Motor neuron (in vitro differentiated cells): Measurements from ENCODE around the gene WDR20. TPM values are rescaled to one million over a fixed set of nuclear protein-coding genes. Genes with fewer than 3 reads are reported as not detected.
"Not testable (repeated sequence)": the region's sequence is repeated elsewhere in the genome, so short reads cannot be mapped to it uniquely, and the experiment has no call there.

ENCODE experiments used
- ATAC-seq, 8 experiments: fragments of 200-7000 bp; cut with Tn5 transposase; replicated peaks in 6 of 8; 2 replicates each; pipeline ENCODE4 v1.8.0; 2021; ENCODE audit warnings: mild to moderate bottlenecking in 8 of 8, moderate library complexity in 8 of 8
- H3K27ac ChIP-seq, 2 donors: fragments of 250-450 bp; sonication (Bioruptor Pico); 2 replicates each; pipeline ENCODE4 v1.9.0; 2021; ENCODE audit warnings: antibody characterized with exemption in 2 of 2, mild to moderate bottlenecking in 2 of 2, moderate library complexity in 1 of 2
- H3K4me1 ChIP-seq, 2 donors: fragments of 250-450 bp; sonication (Bioruptor Pico); replicated peaks in 1 of 2; 2 replicates each; pipeline ENCODE4 v1.6.1; 2021; ENCODE audit warnings: antibody characterized with exemption in 2 of 2, mild to moderate bottlenecking in 2 of 2, moderate library complexity in 1 of 2
- H3K4me3 ChIP-seq, 5 donors: fragments of 250-450 bp; sonication (Bioruptor Pico); 2 replicates each; pipeline ENCODE4 v1.9.0; 2021; ENCODE audit warnings: antibody characterized with exemption in 5 of 5, mild to moderate bottlenecking in 5 of 5, moderate library complexity in 4 of 5
- WGBS, 10 experiments: fragments of 450-650 bp; shearing (Covaris generic); methylation state at CpG; one replicate each; pipeline ENCODE4 v1.0.0; 2022; 5-methylcytosine and 5-hydroxymethylcytosine counted together
- in situ Hi-C, 9 experiments: fragments of 400-800 bp; cut with MboI; loops; one replicate each; pipeline ENCODE4 v1.15.0; 2021; ENCODE audit warnings: low sequenced_read_pairs in 9 of 9, low pct_unique_long_range_greater_than_20kb in 2 of 9; ENCODE audit not compliant: unreplicated experiment in 9 of 9
- total RNA-seq, 8 experiments: library from RNA; unstranded; fragments of 300-600 nt; gene quantifications; 2 replicates each; pipeline versions ENCODE4 v1.2.3 to v1.2.4, GENCODE V29; 2022

The WDR20 gene
- total RNA-seq, 8 experiments from 2014 or later = 15.6 to 32.3 (median 24.8) TPM

GRCh38 chr14:102138961-102139285 lies 774 bp upstream of the WDR20 start:
- Histone ChIP-seq H3K4me1 (peaks cover 8 to 17% of the 10 kb centered on the region in 2 donors), H3K4me3 (peak overlapping the region; percentile 73 to 99 (median 93)), H3K27ac (no peak overlapping the region)
- ATAC-seq = no peak
- 0 to 21% (median 4%) methylated on average over 3 to 13 of the region's 14 CpGs; no CpG with 5 or more reads in 2 of the 10 experiments for WGBS, 10 experiments
- in situ Hi-C loops = no loop called here

GRCh38 chr14:102140027-102140749 lies 491 bp downstream of the WDR20 start:
- Histone ChIP-seq H3K27ac (peak overlapping the region; percentile 86 to 88), H3K4me1 (peaks cover 8 to 17% of the 10 kb centered on the region in 2 donors), H3K4me3 (peak overlapping the region; percentile 73 to 99 (median 93))
- ATAC-seq = peak; percentile 38 to 50 (median 42)
- 0 to 4% methylated on average over 4 to 9 of the region's 48 CpGs; no CpG with 5 or more reads in 8 of the 10 experiments for WGBS, 10 experiments
- in situ Hi-C loops = no loop called here

GRCh38 chr14:102140750-102141145 lies 1.1 kb downstream of the WDR20 start:
- WGBS, 10 experiments = 0 to 16% (median 0%) methylated on average over 1 to 9 of the region's 9 CpGs; no CpG with 5 or more reads in 1 of the 10 experiments
- Histone ChIP-seq H3K4me3 (peak overlapping the region; percentile 73 to 99 (median 93)), H3K4me1 (peaks cover 8 to 17% of the 10 kb centered on the region in 2 donors), H3K27ac (peak overlapping the region; percentile 86 to 88)
- in situ Hi-C loops = no loop called here
- peak in 4 of 8 experiments; percentile 0 to 3 (median 2) for ATAC-seq

DNA sequence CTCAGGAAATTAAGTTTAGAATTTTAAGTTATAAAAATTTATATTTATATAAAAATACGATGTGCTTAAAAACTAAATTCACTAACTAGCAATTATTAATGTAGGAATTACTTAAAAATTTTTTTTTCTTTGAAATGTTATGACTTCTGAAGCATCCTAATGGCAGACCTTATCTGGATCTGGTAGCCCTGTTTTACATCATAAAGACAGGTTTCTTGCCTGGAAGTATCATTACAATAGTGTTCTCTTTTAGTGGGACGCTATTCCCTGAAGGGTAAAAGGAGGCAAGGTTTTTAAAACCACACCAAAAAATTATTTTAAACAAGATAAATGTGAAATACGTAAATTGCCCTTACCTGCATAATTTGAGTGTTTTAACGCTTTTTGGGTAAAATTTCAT lies 2.1 kb downstream of the WDR20 start:
- H3K27ac ChIP-seq = no peak overlapping the region
- WGBS, 10 experiments = 10 to 93% (median 60%) methylated on average over 2 to 4 of the region's 4 CpGs
- in situ Hi-C loops = no loop called here
- peaks cover 8 to 17% of the 10 kb centered on the region in 2 donors for H3K4me1 ChIP-seq
- no peak for ATAC-seq
- H3K4me3 ChIP-seq = peak overlapping the region in 1 of 5 donors; percentile 99

DNA sequence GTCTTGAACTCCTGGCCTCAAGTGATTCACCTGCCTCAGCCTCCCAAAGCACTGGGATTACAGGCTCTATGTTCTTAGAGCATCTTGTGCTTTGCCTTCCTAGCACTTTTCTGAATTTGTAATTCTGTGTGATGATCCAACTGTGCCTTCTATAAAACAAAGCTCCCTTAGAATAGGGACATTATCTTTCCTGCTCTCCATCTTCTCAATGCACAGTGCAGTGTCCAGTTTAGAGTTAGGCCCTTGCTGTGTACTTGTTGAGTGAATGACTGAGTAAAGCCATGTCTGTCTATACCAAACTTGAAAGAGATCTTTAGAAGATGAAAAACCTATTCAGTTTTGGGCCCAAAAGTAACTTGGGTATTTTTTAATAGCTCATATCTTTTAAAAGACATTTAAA lies 5.2 kb downstream of the WDR20 start:
- Histone ChIP-seq H3K4me1 (peaks cover 8 to 12% of the 10 kb centered on the region in 2 donors), H3K4me3 (no peak overlapping the region), H3K27ac (no peak overlapping the region)
- in situ Hi-C loops = no loop called here
- ATAC-seq = no peak

DNA sequence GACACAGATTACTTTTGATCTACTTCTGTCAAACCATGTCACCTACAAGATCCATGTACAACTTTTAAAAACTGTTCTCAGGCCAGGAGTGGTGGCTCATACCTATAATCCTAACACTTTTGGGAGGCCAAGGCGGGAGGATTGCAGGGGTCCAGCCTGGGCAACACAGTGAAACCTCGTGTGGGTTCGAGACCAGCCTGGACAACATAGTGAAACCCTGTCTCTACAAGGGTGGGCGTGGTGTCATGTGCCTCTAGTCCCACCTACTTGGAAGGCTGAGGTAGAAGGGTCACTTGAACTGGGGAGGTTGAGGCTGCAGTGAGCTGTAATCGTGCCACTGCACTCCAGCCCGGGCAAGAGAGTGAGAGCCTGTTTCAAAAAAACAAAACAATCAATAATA lies 5.7 kb downstream of the WDR20 start:
- ATAC-seq = no peak
- Histone ChIP-seq H3K27ac (no peak overlapping the region), H3K4me1 (peaks cover 8 to 12% of the 10 kb centered on the region in 2 donors), H3K4me3 (no peak overlapping the region)
- in situ Hi-C loops = no loop called here
- WGBS, 10 experiments = 79 to 100% (median 93%) methylated on average over 2 to 6 of the region's 6 CpGs; no CpG with 5 or more reads in 2 of the 10 experiments

GRCh38 chr14:102146423-102146822 lies 6.7 kb downstream of the WDR20 start:
- H3K4me1 ChIP-seq = peaks cover 1 to 6% of the 10 kb centered on the region in 2 donors
- no peak for ATAC-seq
- 70 to 100% (median 84%) methylated on average over 1 to 2 of the region's 2 CpGs; no CpG with 5 or more reads in 4 of the 10 experiments for WGBS, 10 experiments
- in situ Hi-C loops = no loop called here
- H3K4me3 ChIP-seq = no peak overlapping the region
- H3K27ac ChIP-seq = no peak overlapping the region

GRCh38 chr14:102150083-102150482 lies 10.4 kb downstream of the WDR20 start:
- H3K4me1 ChIP-seq = no peaks in the 10 kb centered on the region
- no peak for ATAC-seq
- WGBS, 10 experiments = 94 to 100% (median 99%) methylated on average over 1 to 7 of the region's 7 CpGs; no CpG with 5 or more reads in 2 of the 10 experiments
- H3K27ac ChIP-seq = no peak overlapping the region
- H3K4me3 ChIP-seq = no peak overlapping the region
- in situ Hi-C loops = no loop called here

DNA sequence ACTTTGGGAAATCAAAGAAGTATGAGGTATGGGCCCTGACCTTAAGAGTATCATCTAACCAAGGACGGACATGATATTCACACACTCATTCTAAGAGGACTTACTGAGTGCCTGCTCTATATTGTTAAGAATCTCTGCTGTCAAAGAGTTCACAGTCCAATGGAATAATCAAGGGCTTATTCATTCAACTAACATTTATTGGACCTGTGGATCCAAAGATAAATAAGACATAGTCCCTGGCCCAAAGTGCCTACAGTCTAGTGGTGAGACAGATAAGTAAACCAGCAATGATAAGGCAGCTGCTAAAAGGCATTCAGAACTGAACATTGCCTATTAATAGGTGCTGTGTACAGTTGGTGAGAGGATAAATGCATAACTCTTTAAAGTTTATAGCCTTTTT lies 11.0 kb downstream of the WDR20 start:
- in situ Hi-C loops = no loop called here
- Histone ChIP-seq H3K4me1 (no peaks in the 10 kb centered on the region), H3K4me3 (no peak overlapping the region), H3K27ac (no peak overlapping the region)
- ATAC-seq = no peak
- 100% methylated on average over 1 of the region's 1 CpG; no CpG with 5 or more reads in 4 of the 10 experiments for WGBS, 10 experiments

GRCh38 chr14:102151411-102151810 lies 11.7 kb downstream of the WDR20 start:
- H3K4me1 ChIP-seq, ATAC-seq, H3K27ac ChIP-seq, H3K4me3 ChIP-seq, in situ Hi-C loops: not testable (repeated sequence)
- 81 to 100% (median 90%) methylated on average over 1 to 3 of the region's 3 CpGs; no CpG with 5 or more reads in 5 of the 10 experiments for WGBS, 10 experiments

- in situ Hi-C loops = no loop called here
- 100% methylated on average over 1 of the region's 1 CpG; no CpG with 5 or more reads in 9 of the 10 experiments for WGBS, 10 experiments
- no peak for ATAC-seq
- Histone ChIP-seq H3K4me1 (no peaks in the 10 kb centered on the region), H3K27ac (no peak overlapping the region), H3K4me3 (no peak overlapping the region)
These were observed 14.4 kb downstream of the WDR20 start for GRCh38 chr14:102154121-102154520.

DNA sequence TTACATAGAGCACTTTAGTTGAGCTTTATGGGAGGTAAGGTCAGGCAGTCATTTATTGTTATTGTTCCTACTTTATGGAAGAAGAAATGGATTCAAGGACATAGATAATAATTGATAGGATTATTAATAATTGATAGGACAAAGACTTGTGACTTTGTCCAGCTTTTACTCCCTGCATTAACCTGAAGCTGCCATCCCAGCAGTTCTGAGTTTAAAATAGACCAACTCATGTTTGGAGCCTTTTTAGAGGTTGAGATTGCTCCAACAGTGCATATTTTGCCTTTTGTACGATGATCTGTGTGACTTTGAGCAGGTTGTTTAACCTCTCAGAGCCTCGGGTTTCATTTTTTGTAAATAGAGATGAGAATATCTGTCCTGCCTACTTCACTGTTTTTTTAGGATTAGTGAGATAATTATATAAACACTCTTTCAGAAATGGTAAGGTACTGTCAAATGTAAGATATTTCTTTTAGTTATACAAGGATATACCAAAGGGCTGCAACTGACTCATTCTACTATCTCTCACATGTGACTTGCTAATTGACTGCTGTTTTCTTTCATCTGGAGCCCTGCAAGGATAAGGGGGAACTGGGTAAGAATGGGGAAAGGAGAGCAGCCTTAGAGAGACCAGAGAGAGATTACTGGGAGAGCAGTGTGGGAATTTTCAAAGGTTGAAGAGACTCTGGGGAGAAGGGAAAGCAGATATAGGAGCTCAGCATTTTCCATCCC lies 15.3 kb downstream of the WDR20 start:
- Histone ChIP-seq H3K4me3 (no peak overlapping the region), H3K27ac (no peak overlapping the region), H3K4me1 (no peaks in the 10 kb centered on the region)
- in situ Hi-C loops = no loop called here
- 11 to 86% (median 71%) methylated on average over 1 to 2 of the region's 2 CpGs; no CpG with 5 or more reads in 1 of the 10 experiments for WGBS, 10 experiments
- ATAC-seq = peak in 7 of 8 experiments; percentile 24 to 87 (median 56)

GRCh38 chr14:102157346-102157745 lies 17.6 kb downstream of the WDR20 start:
- Histone ChIP-seq H3K4me3 (no peak overlapping the region), H3K27ac (no peak overlapping the region), H3K4me1 (no peaks in the 10 kb centered on the region)
- in situ Hi-C loops = no loop called here
- ATAC-seq = no peak
